HepG2 (cell line): Measurements from ENCODE around the gene F7. TPM values are rescaled to one million over a fixed set of nuclear protein-coding genes. Genes with fewer than 3 reads are reported as not detected.
A peak's percentile ranks its signal among the peaks of the same experiment; 100 is the strongest.

ENCODE experiments used
- ATAC-seq: fragments of 200-7000 bp; cut with Tn5 transposase; 3 replicates; pipeline ENCODE4 v1.9.1; 2020; ENCODE audit warnings: mild to moderate bottlenecking, moderate library complexity
- BruUV-seq: library from RNA; stranded (reverse); fragments of 400-500 nt; replicated peaks from 2 replicates; lab custom pipeline; 2021; lab: Mats Ljungman, UMichigan
- CTCF ChIA-PET: fragments of 300-600 bp; formaldehyde crosslinking; extraction: SDS; loops from one replicate; lab custom pipeline; 2021; ENCODE audit warnings: low total read pairs, inconsistent platforms, low intra/inter-chr PET ratio; lab: Yijun Ruan, JAX
- POLR2A ChIA-PET: fragments of 350-600 bp; sonication (Branson Sonifier 250); formaldehyde crosslinking; loops from one replicate; lab custom pipeline; 2020; ENCODE audit warnings: antibody characterized with exemption, inconsistent platforms; lab: Yijun Ruan, JAX
- DNase-seq: peaks from one replicate; pipeline ENCODE4 v3.0.0-alpha.2; 2015; ENCODE audit warnings: low spot score
- FAIRE-seq: peaks from 3 replicates; lab custom pipeline; 2011; peaks lifted over from hg19 to GRCh38; lab: Jason Lieb, UNC
- H2AFZ ChIP-seq: one replicate; pipeline ENCODE4 v1.6.1; 2011; ENCODE audit warnings: low read length, inconsistent platforms
- H3K27ac ChIP-seq: fragments of 300-600 bp; 3 replicates; pipeline ENCODE4 v1.8.0; 2011; ENCODE audit warnings: mixed run types, mild to moderate bottlenecking, mixed read lengths, low read length, inconsistent platforms; ENCODE audit not compliant: insufficient read depth; ENCODE audit errors: extremely low read length
- H3K27me3 ChIP-seq, 2 experiments: fragments of 200-600 bp in 1 of 2; 2 replicates in 1 of 2; 3 replicates in 1 of 2; pipeline versions ENCODE4 v1.6.0 to v1.8.0; 2011; ENCODE audit warnings: low read length in 2 of 2, mild to moderate bottlenecking in 2 of 2, moderate library complexity in 2 of 2, inconsistent platforms in 1 of 2; ENCODE audit not compliant: insufficient read depth in 2 of 2, control insufficient read depth in 1 of 2
- H3K36me3 ChIP-seq, 2 experiments: fragments of 200-600 bp in 1 of 2; replicated peaks in 1 of 2; 2 replicates in 1 of 2; 3 replicates in 1 of 2; pipeline versions ENCODE4 v1.5.1 to v1.8.0; 2011; ENCODE audit warnings: low read length in 2 of 2, inconsistent platforms in 1 of 2; ENCODE audit not compliant: insufficient read depth in 2 of 2, control insufficient read depth in 1 of 2
- H3K4me1 ChIP-seq: 2 replicates; pipeline ENCODE4 v1.5.1; 2012; ENCODE audit warnings: low read length, inconsistent platforms; ENCODE audit not compliant: insufficient read depth
- H3K4me2 ChIP-seq: 2 replicates; pipeline ENCODE4 v1.6.0; 2011; ENCODE audit warnings: low read depth, low read length, inconsistent platforms
- H3K4me3 ChIP-seq, 3 experiments: fragments of 200-600 bp in 1 of 3; sonication (generic), shearing (Covaris generic) in 1 of 3; replicated peaks in 1 of 3; 2 replicates each; pipeline ENCODE4 v1.5.1; 2011 to 2016; ENCODE audit warnings: low read length in 3 of 3, inconsistent platforms in 2 of 3, low read depth in 2 of 3, mild to moderate bottlenecking in 2 of 3, control low read depth in 1 of 3, mixed read lengths in 1 of 3; ENCODE audit not compliant: insufficient read depth in 1 of 3
- H3K79me2 ChIP-seq: one replicate; pipeline ENCODE4 v1.6.1; 2011; ENCODE audit warnings: low read length, inconsistent platforms; ENCODE audit not compliant: insufficient read depth
- H3K9ac ChIP-seq: 2 replicates; pipeline ENCODE4 v1.6.0; 2011; ENCODE audit warnings: mild to moderate bottlenecking, low read depth, low read length, inconsistent platforms; ENCODE audit not compliant: insufficient read depth
- H3K9me3 ChIP-seq: 2 replicates; pipeline ENCODE4 v1.5.1; 2012; ENCODE audit warnings: mild to moderate bottlenecking, low read length
- H4K20me1 ChIP-seq: 2 replicates; pipeline ENCODE4 v1.6.0; 2011; ENCODE audit warnings: inconsistent platforms, mild to moderate bottlenecking, low read length, moderate library complexity; ENCODE audit not compliant: insufficient read depth
- ATF4 ChIP-seq, 2 experiments: fragments of 450-650 bp in 1 of 2; sonication (generic) in 1 of 2; formaldehyde crosslinking; IDR thresholded peaks; 2 replicates each; pipeline versions ENCODE4 v1.5.0 to v1.8.0; 2020 to 2022; ENCODE audit warnings: mild to moderate bottlenecking in 1 of 2, missing genetic modification reagents in 1 of 2
- FOSL1 ChIP-seq: sonication (generic); formaldehyde crosslinking; IDR thresholded peaks from 2 replicates; pipeline ENCODE4 v1.9.0; 2021; ENCODE audit warnings: missing genetic modification reagents, borderline replicate concordance
- HMGXB3 ChIP-seq: sonication (generic); formaldehyde crosslinking; IDR thresholded peaks from 2 replicates; pipeline ENCODE4 v1.4.0; 2020; ENCODE audit warnings: missing genetic modification reagents, borderline replicate concordance
- KDM5A ChIP-seq: fragments of 200-600 bp; sonication (generic); IDR thresholded peaks from 2 replicates; pipeline ENCODE4 v1.7.0; 2018; ENCODE audit warnings: antibody characterized with exemption, mild to moderate bottlenecking, low read length, borderline replicate concordance
- NFE2L2 ChIP-seq: fragments of 150-350 bp; IDR thresholded peaks from 2 replicates; pipeline ENCODE4 v1.6.1; 2014; ENCODE audit warnings: low read length
- NKX3-1 ChIP-seq: sonication (generic); formaldehyde crosslinking; IDR thresholded peaks from 2 replicates; pipeline ENCODE4 v1.5.0; 2020; ENCODE audit warnings: missing genetic modification reagents
- PHF21A ChIP-seq: sonication (generic); formaldehyde crosslinking; IDR thresholded peaks from 2 replicates; pipeline ENCODE4 v1.5.0; 2020; ENCODE audit warnings: mild to moderate bottlenecking, missing genetic modification reagents
- PRPF4 ChIP-seq: fragments of 200-400 bp; formaldehyde crosslinking; IDR thresholded peaks from 2 replicates; pipeline ENCODE4 v1.6.1; 2016; ENCODE audit warnings: low read length, low read depth; ENCODE audit not compliant: poor library complexity, severe bottlenecking
- RXRA ChIP-seq: sonication (generic); formaldehyde crosslinking; IDR thresholded peaks from 2 replicates; pipeline ENCODE4 v1.5.1; 2020; ENCODE audit warnings: missing genetic modification reagents
- TBX3 ChIP-seq: fragments of 450-650 bp; IDR thresholded peaks from 2 replicates; pipeline ENCODE4 v1.6.1; 2017; ENCODE audit warnings: antibody characterized with exemption, mild to moderate bottlenecking, inconsistent platforms, borderline replicate concordance
- ZC3H13 ChIP-seq: sonication (generic); formaldehyde crosslinking; IDR thresholded peaks from 2 replicates; pipeline ENCODE4 v1.8.1; 2023; ENCODE audit warnings: mild to moderate bottlenecking, missing genetic modification reagents, moderate library complexity
- ZNF180 ChIP-seq: sonication (generic); formaldehyde crosslinking; IDR thresholded peaks from 2 replicates; pipeline ENCODE4 v1.4.0; 2020; ENCODE audit warnings: low read depth, missing genetic modification reagents, borderline replicate concordance
- ZNF253 ChIP-seq: sonication (generic); formaldehyde crosslinking; IDR thresholded peaks from 2 replicates; pipeline ENCODE4 v1.8.0; 2022; ENCODE audit warnings: mild to moderate bottlenecking, missing genetic modification reagents, borderline replicate concordance
- ZNF280B ChIP-seq: sonication (generic); formaldehyde crosslinking; IDR thresholded peaks from 2 replicates; pipeline ENCODE4 v1.5.0; 2020; ENCODE audit warnings: missing genetic modification reagents, mild to moderate bottlenecking, borderline replicate concordance
- ZNF607 ChIP-seq: sonication (generic); formaldehyde crosslinking; IDR thresholded peaks from 2 replicates; pipeline ENCODE4 v1.5.1; 2020; ENCODE audit warnings: missing genetic modification reagents, mild to moderate bottlenecking, borderline replicate concordance
- ZNF678 ChIP-seq: sonication (generic); formaldehyde crosslinking; IDR thresholded peaks from 2 replicates; pipeline ENCODE4 v1.4.0; 2020; ENCODE audit warnings: mild to moderate bottlenecking, missing genetic modification reagents
- WGBS: methylation state at CpG from one replicate; pipeline ENCODE4 v1.1.6; 2017; ENCODE audit warnings: low lambda C conversion rate; 5-methylcytosine and 5-hydroxymethylcytosine counted together
- in situ Hi-C: cut with HindIII; loops from 2 replicates; pipeline ENCODE4 v1.10.0; 2017; ENCODE audit warnings: low pct_unique_long_range_greater_than_20kb; ENCODE audit not compliant: extremely low pct_ligation_motif_present
- intact Hi-C: fragments of 100-400 bp; cut with micrococcal nuclease; formaldehyde crosslinking; loops from one replicate; pipeline ENCODE4 v1.10.0; 2022; ENCODE audit not compliant: unreplicated experiment
- polyA plus RNA-seq, 8 experiments: library from polyadenylated mRNA; depleted of rRNA in 3 of 8; stranded (reverse) in 7 of 8; unstranded in 1 of 8; fragments of >200 nt; fragmentation: Illumina TruSeq in 4 of 8; extraction: Trizol in 4 of 8; gene quantifications; 2 replicates each; pipeline versions ENCODE4 v1.2.1 to v1.2.3, GENCODE V29; 2011 to 2016; ENCODE audit warnings: low read depth in 4 of 8, missing spikeins in 1 of 8, mixed read lengths in 1 of 8; ENCODE audit not compliant: insufficient read depth in 1 of 8
- total RNA-seq, 5 experiments: library from RNA; depleted of rRNA; stranded (reverse); fragments of >200 nt; fragmentation: Illumina TruSeq; extraction: Trizol; gene quantifications; 2 replicates each; pipeline ENCODE4 v1.2.3, GENCODE V29; 2016; ENCODE audit warnings: low read depth in 1 of 5

F7 gene
- total and polyA plus RNA-seq, 2 of the 13 experiments (the other 11 are each of a cell fraction or from before 2014, with no cell fraction given), result 12.6 to 26.5 TPM

DNA sequence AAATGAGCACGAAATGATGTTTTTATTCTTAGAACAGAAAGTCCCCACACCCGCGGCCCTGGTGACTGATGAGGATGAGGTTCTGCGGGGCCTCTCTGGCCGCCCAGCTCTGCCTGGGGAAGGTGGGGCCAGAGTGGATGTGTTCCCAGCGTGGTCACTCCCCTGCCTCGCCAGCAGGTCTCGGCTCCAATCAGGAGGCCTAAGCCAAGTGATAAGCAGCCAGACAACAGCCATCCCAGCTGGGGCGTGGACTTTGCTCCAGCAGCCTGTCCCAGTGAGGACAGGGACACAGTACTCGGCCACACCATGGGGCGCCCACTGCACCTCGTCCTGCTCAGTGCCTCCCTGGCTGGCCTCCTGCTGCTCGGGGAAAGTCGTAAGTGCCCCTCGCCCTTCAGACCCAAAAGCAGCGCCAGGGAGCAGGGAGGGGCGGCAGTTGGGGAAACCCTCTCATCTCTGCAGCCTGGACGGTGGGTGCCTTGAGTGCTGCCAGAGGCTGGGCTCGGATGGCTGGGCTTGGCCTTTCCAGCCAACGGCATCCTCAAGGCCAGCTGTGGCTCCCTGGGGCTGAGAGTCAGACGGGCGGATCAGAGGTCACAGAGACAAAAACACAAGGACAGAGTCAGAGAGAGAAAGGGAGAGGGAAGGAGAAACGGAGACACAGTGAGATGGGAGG is 17.1 kb downstream of the F7 start, which contains the start of gene F10:
Gene F10 (plus strand): TSS at position 250 of the 676 bp plus-strand sequence. CDS start 57 bp downstream, at position 307.
- H2AFZ ChIP-seq, result no peak within 1 kb of the TSS
- H3K4me1 ChIP-seq, result peaks cover 43% of the 10 kb centered on the region
- TSS peak; percentile 45 for BruUV-seq
- peak within 1 kb of the TSS; percentile 86 for H3K4me2 ChIP-seq
- H4K20me1 ChIP-seq, result peaks cover 4% of the 10 kb centered on the region; the same call in 1 of the 2 replicates
- H3K36me3 ChIP-seq, result peaks cover 0 to 1% of the 10 kb centered on the region in 2 experiments; a peak in 2 of 5 replicates
- peak within 1 kb of the TSS; percentile 83 for H3K27ac ChIP-seq
- DNase-seq (peak; percentile 95), ATAC-seq (peak; percentile 93), FAIRE-seq (peak; percentile 95)
- intact Hi-C loops (loop anchor here (1.0 to 5.0 kb wide), 6 partner anchors 18 to 180 kb away; partner anchors contain the start of genes CUL4A, F7 and PCID2), in situ Hi-C loops (loop anchor here (5.0 kb wide), 1 partner anchor 85 kb away; no protein-coding TSS in a partner anchor)
- WGBS, result under 1% methylated on average over 17 of the region's 23 CpGs
- CTCF ChIA-PET, result interaction anchor here (2.5 kb wide), 1 partner anchor 88 kb away, joined by 15 read pairs; no protein-coding TSS in a partner anchor
- POLR2A ChIA-PET, result interaction anchor here (0.8 to 3.6 kb wide), 19 partner anchors 9 to 368 kb away, joined by 3 to 71 read pairs (median 6); partner anchors contain the start of genes CUL4A, DCUN1D2, F7 and PCID2
- peak within 1 kb of the TSS; percentile 70 to 92 (median 76) for H3K4me3 ChIP-seq
- no peaks in the 10 kb centered on the region; a peak in 1 of 5 replicates for H3K27me3 ChIP-seq
- H3K9me3 ChIP-seq, result no peaks in the 10 kb centered on the region
- H3K79me2 ChIP-seq, result peaks cover 28% of the 10 kb centered on the region
- H3K9ac ChIP-seq, result peak within 1 kb of the TSS; percentile 79
- TF ChIP-seq ZNF280B (CRISPR knock-in tag) (peak; percentile 15; the same call in 1 of the 2 replicates), HMGXB3 (CRISPR knock-in tag) (no peak), NFE2L2 (no peak), ZNF253 (CRISPR knock-in tag) (0 out of 2 replicates have a peak, but pooled peaks have one; percentile 50), PHF21A (peak; percentile 96), FOSL1 (no peak), TBX3 (no peak), ZNF607 (CRISPR knock-in tag) (peak; percentile 90; the same call in 1 of the 2 replicates), ZNF678 (CRISPR knock-in tag) (no peak), ZC3H13 (CRISPR knock-in tag) (peak; percentile 95; the same call in 1 of the 2 replicates), NKX3-1 (no peak; the same call in 1 of the 2 replicates), PRPF4 (no peak), ZNF180 (CRISPR knock-in tag) (peak; percentile 48; the same call in 1 of the 2 replicates), ATF4 (CRISPR knock-in tag; IDR thresholded peaks at IDR 0.05) (peak in 1 of 2 experiments; percentile 59; a peak in 1 of 4 replicates), KDM5A (peak; percentile 77), RXRA (CRISPR knock-in tag) (peak; percentile 76; the same call in 1 of the 2 replicates)
